M059J (cell line): ENCODE measurements around the gene BTNL3. TPM values are rescaled to one million over a fixed set of nuclear protein-coding genes. Genes with fewer than 3 reads are reported as not detected.

Source experiments
- DNase-seq: peaks from one replicate; pipeline ENCODE4 v3.0.0-alpha.2; 2012; ENCODE audit warnings: low read depth
- total RNA-seq: library from RNA; depleted of rRNA; stranded (reverse); fragments of >200 nt; shearing (Covaris generic); gene quantifications from 2 replicates; pipeline ENCODE4 v1.2.3, GENCODE V29; 2014; rRNA removed

The BTNL3 gene
- total RNA-seq, 1 experiment from 2014 or later = not detected

DNA sequence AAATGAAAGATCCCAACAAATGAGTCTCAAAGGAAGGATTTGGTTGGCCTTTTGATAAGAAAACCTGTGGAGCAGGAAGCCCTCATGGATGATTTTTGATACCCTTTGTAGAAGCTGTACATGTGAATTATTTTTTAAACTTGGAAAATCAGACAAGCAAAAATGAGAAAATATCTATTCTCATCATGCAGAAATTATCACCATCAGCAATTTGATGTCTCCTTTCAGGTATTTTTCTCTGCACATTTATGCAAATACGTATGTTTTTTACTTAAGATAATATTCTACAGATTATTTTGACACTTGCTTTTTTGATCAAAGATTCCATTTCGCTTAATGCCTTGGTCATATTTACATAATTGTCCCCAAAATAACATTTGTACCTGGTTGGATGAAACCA lies 58.6 kb downstream of the BTNL3 start:
- no peak for DNase-seq

GRCh38 chr5:181047921-181048320 lies 59.3 kb downstream of the BTNL3 start:
- DNase-seq = no peak

DNA sequence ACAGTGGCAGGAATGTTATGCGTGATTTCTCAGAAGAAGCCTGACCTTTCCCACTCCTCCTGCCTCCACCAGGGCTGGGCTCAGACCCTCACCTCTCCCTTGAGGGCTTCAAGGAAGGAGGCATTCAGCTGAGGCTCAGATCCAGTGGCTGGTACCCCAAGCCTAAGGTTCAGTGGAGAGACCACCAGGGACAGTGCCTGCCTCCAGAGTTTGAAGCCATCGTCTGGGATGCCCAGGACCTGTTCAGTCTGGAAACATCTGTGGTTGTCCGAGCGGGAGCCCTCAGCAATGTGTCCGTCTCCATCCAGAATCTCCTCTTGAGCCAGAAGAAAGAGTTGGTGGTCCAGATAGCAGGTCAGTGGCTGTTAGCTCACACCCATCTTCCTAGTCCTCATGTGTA lies 61.4 kb downstream of the BTNL3 start:
- DNase-seq = no peak

DNA sequence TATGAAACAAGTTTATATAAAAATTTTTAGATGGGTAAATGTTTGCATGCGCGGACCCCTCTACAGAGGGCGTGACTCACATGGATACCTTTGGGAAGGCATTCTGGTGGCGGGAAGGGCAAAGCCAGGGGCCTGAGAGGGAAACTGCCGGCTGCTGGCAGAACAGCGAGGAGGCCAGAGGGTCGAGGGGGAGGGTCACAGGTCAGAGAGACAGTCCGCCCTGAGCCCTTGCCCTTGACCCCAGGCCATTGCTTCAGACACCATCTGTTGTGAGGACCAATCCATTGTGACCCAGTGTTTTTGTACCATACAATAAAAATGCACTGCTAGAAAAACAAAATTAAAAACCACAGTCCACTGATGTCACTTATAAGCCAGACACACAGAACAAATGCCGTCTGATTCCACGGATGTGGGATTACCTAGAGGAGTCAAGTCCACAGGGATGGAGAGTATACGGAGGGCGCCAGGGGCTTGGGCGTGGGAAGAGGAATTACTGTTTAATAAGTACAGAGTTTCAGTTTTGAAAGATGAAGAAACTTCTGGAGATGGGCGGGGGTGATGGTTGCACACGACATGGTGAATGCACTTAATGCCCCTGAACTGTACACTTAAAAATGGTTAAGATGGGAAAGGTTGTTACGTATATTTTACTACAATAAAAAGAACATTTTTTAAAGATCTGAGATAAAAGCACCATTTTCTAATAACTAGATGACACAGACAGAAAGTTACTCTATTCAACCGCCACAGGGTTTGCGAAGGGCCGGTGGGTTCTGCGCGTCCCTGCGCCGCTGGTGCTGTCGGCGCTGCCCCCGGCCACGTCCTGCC lies 63.4 kb downstream of the BTNL3 start:
- DNase-seq = no peak

GRCh38 chr5:181052672-181053487 lies 64.2 kb downstream of the BTNL3 start:
- DNase-seq = no peak

GRCh38 chr5:181053488-181054121 lies 65.0 kb downstream of the BTNL3 start:
- DNase-seq = no peak

DNA sequence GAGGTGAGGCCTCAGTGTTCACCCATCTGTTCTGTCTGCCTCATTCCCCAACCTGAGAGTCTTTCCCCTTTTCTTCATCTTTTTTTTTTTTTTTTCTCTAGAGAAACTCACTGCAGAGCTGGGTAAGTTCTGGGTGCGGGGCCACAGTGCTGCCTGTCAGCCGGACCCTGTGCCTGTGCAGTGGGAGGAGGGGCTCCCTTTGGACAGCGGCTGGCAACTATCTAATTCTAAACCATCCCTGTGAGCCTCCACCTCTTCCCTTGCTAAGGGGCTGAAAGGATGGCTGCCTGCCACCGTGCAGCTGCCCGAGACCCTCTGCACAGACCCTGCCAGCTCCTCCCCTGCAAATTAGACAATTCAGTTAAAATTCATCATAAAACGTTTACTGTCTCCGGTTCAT lies 65.5 kb downstream of the BTNL3 start:
- DNase-seq = no peak

DNA sequence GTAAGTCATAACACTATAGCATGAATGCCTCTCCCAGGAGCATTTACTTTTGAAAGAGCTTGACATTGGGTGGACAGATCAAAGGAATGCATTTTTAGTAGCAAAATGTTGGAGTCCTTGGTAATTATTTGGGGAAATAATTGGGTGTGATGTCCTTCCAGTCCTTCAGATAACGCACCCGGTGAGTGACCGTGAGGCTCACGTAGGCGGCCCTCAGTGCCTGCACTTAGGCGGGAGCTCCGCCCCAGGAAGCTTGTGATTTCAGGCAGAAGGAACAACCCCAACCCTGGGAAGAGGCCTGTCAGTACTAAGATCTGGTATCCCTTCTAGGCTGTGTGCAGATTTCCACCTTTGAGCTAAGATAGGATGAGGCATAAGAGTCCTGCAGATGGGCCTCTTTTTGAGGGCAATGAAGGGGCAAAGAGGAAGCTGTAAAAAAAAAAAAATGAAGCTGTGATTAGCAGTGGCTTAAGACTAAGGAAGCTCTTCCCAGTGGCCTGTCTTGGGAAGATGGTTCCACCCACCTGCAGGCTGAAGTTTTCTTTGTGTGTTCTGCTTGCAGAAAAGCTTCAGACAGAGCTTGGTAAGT lies 66.3 kb downstream of the BTNL3 start:
- no peak for DNase-seq

Other genes starting within 250 kb of the BTNL3 start
- not detected in 2 replicates for gene OR2Y1, start 248.8 kb upstream of the BTNL3 start, total RNA-seq
- 66.3 and 107 TPM in 2 replicates for gene MGAT1, start 186.0 kb upstream of the BTNL3 start, total RNA-seq
- gene ZFP62, start 127.6 kb upstream of the BTNL3 start, total RNA-seq = 8.4 and 16.9 TPM in 2 replicates
- gene BTNL8, start 89.7 kb upstream of the BTNL3 start, total RNA-seq = not detected in 2 replicates
- gene BTNL9, start 51.4 kb downstream of the BTNL3 start, total RNA-seq = not detected in 2 replicates
- gene OR2V1, start 142.3 kb downstream of the BTNL3 start, total RNA-seq = not detected in 2 replicates
- not detected in 2 replicates for gene OR2V2, start 158.7 kb downstream of the BTNL3 start, total RNA-seq
- 1.6 and 3.2 TPM in 2 replicates for gene TRIM7, start 216.3 kb downstream of the BTNL3 start, total RNA-seq
- 6.5 and 9.0 TPM in 2 replicates for gene TRIM41, start 234.4 kb downstream of the BTNL3 start, total RNA-seq